ENCODE measurements around the gene CASTOR1. TPM values are rescaled to one million over a fixed set of nuclear protein-coding genes. Genes with fewer than 3 reads are reported as not detected.

CASTOR1 gene
- polyA plus RNA-seq, 1 of the 3 experiments (the other 2 are of a cell fraction): 14.4 TPM

- Histone ChIP-seq H4K20me1 (ENCODE audit: insufficient read depth) (no peaks in the 10 kb centered on the region), H3K4me1 (ENCODE audit: control insufficient read depth in 1 of 2, insufficient read depth in 2 of 2, low read depth in 1 of 2, low read length in 1 of 2) (no peaks in the 10 kb centered on the region), H3K9me2 (no peaks in the 10 kb centered on the region), H3K36me3 (replicated peaks in 1 of 2; ENCODE audit: control insufficient read depth in 1 of 2, insufficient read depth in 2 of 2, low read length in 1 of 2) (peaks cover 56 to 93% of the 10 kb centered on the region in 2 experiments), H3K9me3 (no peaks in the 10 kb centered on the region), H3K27ac (ENCODE audit: low read depth in 2 of 2, low read length in 1 of 2) (no peak overlapping the region), H3K9ac (no peak overlapping the region), H3K4me2 (no peak overlapping the region), H3K27me3 (ENCODE audit: insufficient read depth) (no peaks in the 10 kb centered on the region), H3K4me3 (ENCODE audit: low read depth in 2 of 2, low read length in 1 of 2) (no peak overlapping the region), H3F3A (replicated peaks; ENCODE audit: insufficient read depth) (peaks cover 5% of the 10 kb centered on the region), H2AFZ (ENCODE audit: low read depth) (no peak overlapping the region), H3K79me2 (ENCODE audit: insufficient read depth) (no peaks in the 10 kb centered on the region)
- 84% methylated on average over 8 of the region's 8 CpGs for WGBS (ENCODE audit: low lambda C conversion rate)
- ChIA-PET POLR2A (interaction anchor here (1.3 kb wide), 1 partner anchor 19 kb away, joined by 3 read pairs; the partner anchor contains the start of genes CCDC157 and SF3A1), CTCF (interaction anchor here (1.3 kb wide), 1 partner anchor 9 kb away, joined by 4 read pairs; no protein-coding TSS in a partner anchor)
- no peak for TF ChIP-seq RAD21 (IDR thresholded peaks at IDR 0.05; ENCODE audit: low read length)
- TF ChIP-seq JUND (IDR thresholded peaks at IDR 0.05): no peak
- TF ChIP-seq ELF1 (IDR thresholded peaks at IDR 0.05): no peak
- TF ChIP-seq CHD2 (IDR thresholded peaks at IDR 0.05; ENCODE audit: low read length, partially characterized antibody): no peak
- no peak for TF ChIP-seq REST (IDR thresholded peaks at IDR 0.05; ENCODE audit: low read depth, low read length)
- no peak for TF ChIP-seq SMC3 (IDR thresholded peaks at IDR 0.05; ENCODE audit: low read depth, low read length)
- TF ChIP-seq YY1 (IDR thresholded peaks at IDR 0.05; ENCODE audit: low read depth): no peak
- TF ChIP-seq GABPA (IDR thresholded peaks at IDR 0.05; ENCODE audit: low read depth): no peak
- TF ChIP-seq MXI1 (IDR thresholded peaks at IDR 0.05; ENCODE audit: low read depth, low read length): no peak
- no peak for DNase-seq
Measured at GRCh38 chr22:30337461-30337778, 48.1 kb upstream of the CASTOR1 start.

- DNase-seq: no peak
- no peaks in the 10 kb centered on the region for H3K27me3 ChIP-seq (ENCODE audit: insufficient read depth)
- POLR2A ChIA-PET: interaction anchor here (1.3 kb wide), 1 partner anchor 20 kb away, joined by 3 read pairs; the partner anchor contains the start of genes CCDC157 and SF3A1
- no peak overlapping the region for H3K4me2 ChIP-seq
- TF ChIP-seq TCF12 (IDR thresholded peaks at IDR 0.05) (no peak), MXI1 (IDR thresholded peaks at IDR 0.05; ENCODE audit: low read depth, low read length) (no peak), REST (IDR thresholded peaks at IDR 0.05; ENCODE audit: low read depth, low read length) (no peak), POLR2AphosphoS5 (IDR thresholded peaks at IDR 0.05; ENCODE audit: low read depth, low read length) (no peak), RFX5 (IDR thresholded peaks at IDR 0.05; ENCODE audit: low read length) (no peak), TEAD4 (IDR thresholded peaks at IDR 0.05; ENCODE audit: borderline replicate concordance, insufficient read depth) (no peak), NRF1 (IDR thresholded peaks at IDR 0.05; ENCODE audit: low read depth, low read length) (no peak), RAD21 (IDR thresholded peaks at IDR 0.05; ENCODE audit: low read length) (no peak), FOXM1 (IDR thresholded peaks at IDR 0.05; ENCODE audit: low read depth) (no peak)
- no peaks in the 10 kb centered on the region for H3K9me3 ChIP-seq
- 100% methylated on average over 4 of the region's 4 CpGs for WGBS (ENCODE audit: low lambda C conversion rate)
- no peaks in the 10 kb centered on the region for H4K20me1 ChIP-seq (ENCODE audit: insufficient read depth)
- H3K4me3 ChIP-seq (ENCODE audit: low read depth in 2 of 2, low read length in 1 of 2): no peak overlapping the region
- H3K27ac ChIP-seq (ENCODE audit: low read depth in 2 of 2, low read length in 1 of 2): no peak overlapping the region
- no peaks in the 10 kb centered on the region for H3K9me2 ChIP-seq
- no peak overlapping the region for H2AFZ ChIP-seq (ENCODE audit: low read depth)
- H3F3A ChIP-seq (replicated peaks; ENCODE audit: insufficient read depth): peaks cover 5% of the 10 kb centered on the region
- H3K4me1 ChIP-seq (ENCODE audit: control insufficient read depth in 1 of 2, insufficient read depth in 2 of 2, low read depth in 1 of 2, low read length in 1 of 2): no peaks in the 10 kb centered on the region
- CTCF ChIA-PET: interaction anchor here (0.8 to 2.4 kb wide), 3 partner anchors 9 to 49 kb away, joined by 3 to 15 read pairs (median 4); no protein-coding TSS in a partner anchor
- H3K36me3 ChIP-seq (replicated peaks in 1 of 2; ENCODE audit: control insufficient read depth in 1 of 2, insufficient read depth in 2 of 2, low read length in 1 of 2): peaks cover 54 to 93% of the 10 kb centered on the region in 2 experiments
- no peak overlapping the region for H3K9ac ChIP-seq
- no peaks in the 10 kb centered on the region for H3K79me2 ChIP-seq (ENCODE audit: insufficient read depth)
Measured at GRCh38 chr22:30336752-30337460, 47.6 kb upstream of the CASTOR1 start.

All from SK-N-SH (cell line).